ENCODE measurements around the gene GRIP2.

The GRIP2 gene

GRCh38 chr3:14507757-14508504, 32.2 kb downstream of the GRIP2 start:
- DNase-seq (ENCODE audit: low spot score), result no peak

- no peak for DNase-seq (ENCODE audit: low spot score)
Measured at GRCh38 chr3:14507305-14507741, 32.8 kb downstream of the GRIP2 start.

GRCh38 chr3:14506626-14507304, 33.4 kb downstream of the GRIP2 start:
- DNase-seq (ENCODE audit: low spot score), result no peak

- no peak for DNase-seq (ENCODE audit: low spot score)
Measured at GRCh38 chr3:14505803-14506500, 34.2 kb downstream of the GRIP2 start.

GRCh38 chr3:14505001-14505802, 34.9 kb downstream of the GRIP2 start:
- no peak for DNase-seq (ENCODE audit: low spot score)

GRCh38 chr3:14503706-14504065, 36.5 kb downstream of the GRIP2 start:
- no peak for DNase-seq (ENCODE audit: low spot score)

- DNase-seq (ENCODE audit: low spot score), result no peak
Measured at GRCh38 chr3:14503033-14503705, 37.0 kb downstream of the GRIP2 start.

GRCh38 chr3:14502472-14502871, 37.7 kb downstream of the GRIP2 start:
- no peak for DNase-seq (ENCODE audit: low spot score)

- no peak for DNase-seq (ENCODE audit: low spot score)
Measured at GRCh38 chr3:14497321-14497720, 42.8 kb downstream of the GRIP2 start.

- no peak for DNase-seq (ENCODE audit: low spot score)
Measured at GRCh38 chr3:14496351-14496750, 43.8 kb downstream of the GRIP2 start.

- DNase-seq (ENCODE audit: low spot score), result no peak
Measured at GRCh38 chr3:14494973-14495300, 45.2 kb downstream of the GRIP2 start.

- DNase-seq (ENCODE audit: low spot score), result no peak
Measured at GRCh38 chr3:14494279-14494972, 45.7 kb downstream of the GRIP2 start.

- no peak for DNase-seq (ENCODE audit: low spot score)
Measured at GRCh38 chr3:14492948-14493881, 46.9 kb downstream of the GRIP2 start.

- no peak for DNase-seq (ENCODE audit: low spot score)
Measured at GRCh38 chr3:14491396-14492190, 48.5 kb downstream of the GRIP2 start.

GRCh38 chr3:14490831-14491230, 49.3 kb downstream of the GRIP2 start:
- no peak for DNase-seq (ENCODE audit: low spot score)

GRCh38 chr3:14490255-14490654, 49.9 kb downstream of the GRIP2 start:
- no peak for DNase-seq (ENCODE audit: low spot score)

- DNase-seq (ENCODE audit: low spot score), result no peak
Measured at GRCh38 chr3:14489641-14490040, 50.5 kb downstream of the GRIP2 start.

GRCh38 chr3:14488286-14489041, 51.7 kb downstream of the GRIP2 start:
- DNase-seq (ENCODE audit: low spot score), result no peak

Measured in SK-N-DZ (cell line).